ENCODE results near the gene ARRDC5.
"Not testable (repeated sequence)": the region's sequence is repeated elsewhere in the genome, so short reads cannot be mapped to it uniquely, and the experiment has no call there.

ARRDC5 gene

GRCh38 chr19:4861147-4861546, 41.5 kb downstream of the ARRDC5 start:
- Histone ChIP-seq H3K79me2 (ENCODE audit: insufficient read depth, low read length) (peaks cover 6% of the 10 kb centered on the region; the same call in 1 of the 2 replicates), H3K4me2 (ENCODE audit: insufficient read depth, low read length) (no peak overlapping the region), H4K20me1 (ENCODE audit: insufficient read depth, low read length) (peaks cover 8% of the 10 kb centered on the region; the same call in 1 of the 2 replicates), H3K27me3 (ENCODE audit: insufficient read depth, low read length, poor library complexity) (no peaks in the 10 kb centered on the region), H3K9me3 (ENCODE audit: insufficient read depth, low read length, severe bottlenecking) (no peaks in the 10 kb centered on the region), H2AFZ (ENCODE audit: low read depth, low read length) (no peak overlapping the region), H3K36me3 (ENCODE audit: insufficient read depth, low read length) (peaks cover 33% of the 10 kb centered on the region), H3K9ac (ENCODE audit: low read depth, low read length) (no peak overlapping the region), H3K4me1 (ENCODE audit: insufficient read depth, low read length) (peaks cover 1% of the 10 kb centered on the region; the same call in 1 of the 2 replicates), H3K4me3 (ENCODE audit: low read depth in 1 of 2, low read length in 2 of 2) (no peak overlapping the region), H3K27ac (ENCODE audit: low read length) (no peak overlapping the region)
- no peak for TF ChIP-seq CTCF (IDR thresholded peaks at IDR 0.05; ENCODE audit: borderline replicate concordance, extremely low read depth, low read length, poor library complexity, severe bottlenecking)
- no peak for TF ChIP-seq EZH2 (IDR thresholded peaks at IDR 0.05; ENCODE audit: borderline replicate concordance, low read depth, low read length, severe bottlenecking)
- DNase-seq (no peak), ATAC-seq (ENCODE audit: insufficient read depth, low read depth) (no peak)

GRCh38 chr19:4859697-4860096, 43.0 kb downstream of the ARRDC5 start:
- DNase-seq (no peak), ATAC-seq (ENCODE audit: insufficient read depth, low read depth) (no peak)
- Histone ChIP-seq H3K27me3 (ENCODE audit: insufficient read depth, low read length, poor library complexity) (no peaks in the 10 kb centered on the region), H3K9me3 (ENCODE audit: insufficient read depth, low read length, severe bottlenecking) (no peaks in the 10 kb centered on the region), H3K9ac (ENCODE audit: low read depth, low read length) (no peak overlapping the region), H3K4me2 (ENCODE audit: insufficient read depth, low read length) (no peak overlapping the region), H3K36me3 (ENCODE audit: insufficient read depth, low read length) (peaks cover 42% of the 10 kb centered on the region), H3K79me2 (ENCODE audit: insufficient read depth, low read length) (peaks cover 5% of the 10 kb centered on the region; the same call in 1 of the 2 replicates), H4K20me1 (ENCODE audit: insufficient read depth, low read length) (peaks cover 8% of the 10 kb centered on the region; the same call in 1 of the 2 replicates), H3K4me3 (ENCODE audit: low read depth in 1 of 2, low read length in 2 of 2) (no peak overlapping the region), H3K4me1 (ENCODE audit: insufficient read depth, low read length) (no peaks in the 10 kb centered on the region), H2AFZ (ENCODE audit: low read depth, low read length) (no peak overlapping the region), H3K27ac (ENCODE audit: low read length) (no peak overlapping the region)
- TF ChIP-seq CTCF (IDR thresholded peaks at IDR 0.05; ENCODE audit: borderline replicate concordance, extremely low read depth, low read length, poor library complexity, severe bottlenecking) (no peak), EZH2 (IDR thresholded peaks at IDR 0.05; ENCODE audit: borderline replicate concordance, low read depth, low read length, severe bottlenecking) (no peak)

- not testable (repeated sequence) for H3K27me3 ChIP-seq (ENCODE audit: insufficient read depth, low read length, poor library complexity); ATAC-seq (ENCODE audit: insufficient read depth, low read depth); H4K20me1 ChIP-seq (ENCODE audit: insufficient read depth, low read length); H3K9me3 ChIP-seq (ENCODE audit: insufficient read depth, low read length, severe bottlenecking); DNase-seq; H3K4me2 ChIP-seq (ENCODE audit: insufficient read depth, low read length); H2AFZ ChIP-seq (ENCODE audit: low read depth, low read length); H3K9ac ChIP-seq (ENCODE audit: low read depth, low read length); H3K4me1 ChIP-seq (ENCODE audit: insufficient read depth, low read length); H3K4me3 ChIP-seq (ENCODE audit: low read depth in 1 of 2, low read length in 2 of 2); H3K79me2 ChIP-seq (ENCODE audit: insufficient read depth, low read length); H3K27ac ChIP-seq (ENCODE audit: low read length)
- H3K36me3 ChIP-seq (ENCODE audit: insufficient read depth, low read length) = peaks cover 45% of the 10 kb centered on the region
Measured at GRCh38 chr19:4856468-4856867, 46.2 kb downstream of the ARRDC5 start.

- H3K27ac ChIP-seq (ENCODE audit: low read length); H3K9ac ChIP-seq (ENCODE audit: low read depth, low read length); DNase-seq; H4K20me1 ChIP-seq (ENCODE audit: insufficient read depth, low read length); ATAC-seq (ENCODE audit: insufficient read depth, low read depth); H3K79me2 ChIP-seq (ENCODE audit: insufficient read depth, low read length); H3K4me2 ChIP-seq (ENCODE audit: insufficient read depth, low read length); H3K9me3 ChIP-seq (ENCODE audit: insufficient read depth, low read length, severe bottlenecking); H3K27me3 ChIP-seq (ENCODE audit: insufficient read depth, low read length, poor library complexity); H3K4me1 ChIP-seq (ENCODE audit: insufficient read depth, low read length); H2AFZ ChIP-seq (ENCODE audit: low read depth, low read length); H3K4me3 ChIP-seq (ENCODE audit: low read depth in 1 of 2, low read length in 2 of 2): not testable (repeated sequence)
- H3K36me3 ChIP-seq (ENCODE audit: insufficient read depth, low read length) = peaks cover 34% of the 10 kb centered on the region
Measured at GRCh38 chr19:4853506-4853905, 49.2 kb downstream of the ARRDC5 start.
